ENCODE measurements around the gene TMA16. TPM values are rescaled to one million over a fixed set of nuclear protein-coding genes. Genes with fewer than 3 reads are reported as not detected.

Gene TMA16
- total and polyA plus RNA-seq, 2 of the 13 experiments (the other 11 are each of a cell fraction or from before 2014, with no cell fraction given), result 8.1 to 52.5 TPM

DNA sequence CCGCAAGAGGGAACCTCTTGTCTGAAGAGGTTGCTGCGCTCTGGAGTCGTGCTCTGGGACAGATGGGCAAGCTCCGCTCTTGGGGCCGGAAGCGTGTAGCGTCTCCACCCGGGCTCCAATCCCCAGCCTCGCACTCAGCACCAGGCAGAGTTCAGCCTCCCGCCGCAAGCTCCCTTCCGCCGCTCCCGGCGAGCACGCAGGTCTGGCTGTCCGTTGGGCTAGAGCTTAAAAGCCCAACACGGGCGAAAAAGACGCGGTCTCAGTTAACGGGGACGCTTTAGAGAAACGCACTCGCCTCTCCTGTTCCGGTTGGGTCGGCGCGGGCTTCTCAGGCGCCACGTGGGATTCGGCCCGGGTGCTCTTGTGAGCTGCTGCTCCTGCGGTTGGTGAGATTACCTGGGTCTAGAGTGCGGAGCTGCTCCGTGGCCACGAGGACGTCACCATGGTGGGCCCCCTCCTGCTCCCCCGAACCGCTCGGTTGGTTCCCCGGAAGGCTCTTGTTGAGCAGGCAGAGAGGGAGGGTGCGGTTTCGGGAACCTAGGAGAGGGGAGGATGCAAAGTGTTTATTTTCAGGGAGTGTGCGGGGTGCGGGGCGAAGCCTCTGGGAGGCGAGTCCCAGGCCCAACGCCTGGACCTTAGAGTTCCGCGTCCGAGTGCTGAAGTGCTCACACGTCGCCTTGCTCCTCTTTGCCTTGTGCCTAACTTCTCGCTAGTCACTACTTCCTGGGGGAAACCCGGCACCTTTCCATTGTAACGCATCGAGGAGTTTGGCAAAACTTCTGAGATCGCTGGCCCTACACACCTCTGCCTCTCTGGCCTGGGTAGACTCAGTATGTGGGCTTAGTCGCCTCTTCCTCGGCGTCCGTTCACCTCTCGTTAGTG is at the start of gene TMA16 (continued):
- no peak for TF ChIP-seq ZNF557 (CRISPR knock-in tag; IDR thresholded peaks at IDR 0.05)
- TF ChIP-seq FOSL1 (CRISPR knock-in tag; IDR thresholded peaks at IDR 0.05; ENCODE audit: borderline replicate concordance), result no peak
- TF ChIP-seq, protein P1, sequence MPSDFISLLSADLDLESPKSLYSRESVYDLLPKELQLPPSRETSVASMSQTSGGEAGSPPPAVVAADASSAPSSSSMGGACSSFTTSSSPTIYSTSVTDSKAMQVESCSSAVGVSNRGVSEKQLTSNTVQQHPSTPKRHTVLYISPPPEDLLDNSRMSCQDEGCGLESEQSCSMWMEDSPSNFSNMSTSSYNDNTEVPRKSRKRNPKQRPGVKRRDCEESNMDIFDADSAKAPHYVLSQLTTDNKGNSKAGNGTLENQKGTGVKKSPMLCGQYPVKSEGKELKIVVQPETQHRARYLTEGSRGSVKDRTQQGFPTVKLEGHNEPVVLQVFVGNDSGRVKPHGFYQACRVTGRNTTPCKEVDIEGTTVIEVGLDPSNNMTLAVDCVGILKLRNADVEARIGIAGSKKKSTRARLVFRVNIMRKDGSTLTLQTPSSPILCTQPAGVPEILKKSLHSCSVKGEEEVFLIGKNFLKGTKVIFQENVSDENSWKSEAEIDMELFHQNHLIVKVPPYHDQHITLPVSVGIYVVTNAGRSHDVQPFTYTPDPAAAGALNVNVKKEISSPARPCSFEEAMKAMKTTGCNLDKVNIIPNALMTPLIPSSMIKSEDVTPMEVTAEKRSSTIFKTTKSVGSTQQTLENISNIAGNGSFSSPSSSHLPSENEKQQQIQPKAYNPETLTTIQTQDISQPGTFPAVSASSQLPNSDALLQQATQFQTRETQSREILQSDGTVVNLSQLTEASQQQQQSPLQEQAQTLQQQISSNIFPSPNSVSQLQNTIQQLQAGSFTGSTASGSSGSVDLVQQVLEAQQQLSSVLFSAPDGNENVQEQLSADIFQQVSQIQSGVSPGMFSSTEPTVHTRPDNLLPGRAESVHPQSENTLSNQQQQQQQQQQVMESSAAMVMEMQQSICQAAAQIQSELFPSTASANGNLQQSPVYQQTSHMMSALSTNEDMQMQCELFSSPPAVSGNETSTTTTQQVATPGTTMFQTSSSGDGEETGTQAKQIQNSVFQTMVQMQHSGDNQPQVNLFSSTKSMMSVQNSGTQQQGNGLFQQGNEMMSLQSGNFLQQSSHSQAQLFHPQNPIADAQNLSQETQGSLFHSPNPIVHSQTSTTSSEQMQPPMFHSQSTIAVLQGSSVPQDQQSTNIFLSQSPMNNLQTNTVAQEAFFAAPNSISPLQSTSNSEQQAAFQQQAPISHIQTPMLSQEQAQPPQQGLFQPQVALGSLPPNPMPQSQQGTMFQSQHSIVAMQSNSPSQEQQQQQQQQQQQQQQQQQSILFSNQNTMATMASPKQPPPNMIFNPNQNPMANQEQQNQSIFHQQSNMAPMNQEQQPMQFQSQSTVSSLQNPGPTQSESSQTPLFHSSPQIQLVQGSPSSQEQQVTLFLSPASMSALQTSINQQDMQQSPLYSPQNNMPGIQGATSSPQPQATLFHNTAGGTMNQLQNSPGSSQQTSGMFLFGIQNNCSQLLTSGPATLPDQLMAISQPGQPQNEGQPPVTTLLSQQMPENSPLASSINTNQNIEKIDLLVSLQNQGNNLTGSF (CRISPR knock-in tag; IDR thresholded peaks at IDR 0.05), result peak; percentile 89; the same call in 1 of the 2 replicates
- TF ChIP-seq HOXA5 (CRISPR knock-in tag; IDR thresholded peaks at IDR 0.05), result peak; percentile 97
- TF ChIP-seq TEAD2 (CRISPR knock-in tag; IDR thresholded peaks at IDR 0.05), result no peak
- peak; percentile 58; the same call in 1 of the 2 replicates for TF ChIP-seq ZBTB34 (CRISPR knock-in tag; IDR thresholded peaks at IDR 0.05)
- peak; percentile 73; the same call in 1 of the 2 replicates for TF ChIP-seq HNRNPL (IDR thresholded peaks at IDR 0.05; ENCODE audit: low read depth, low read length)
- no peak for TF ChIP-seq CENPX (CRISPR knock-in tag; IDR thresholded peaks at IDR 0.05)
- peak; percentile 72; the same call in 1 of the 2 replicates for TF ChIP-seq SNAPC2 (CRISPR knock-in tag; IDR thresholded peaks at IDR 0.05)
- TF ChIP-seq TFDP2 (CRISPR knock-in tag; IDR thresholded peaks at IDR 0.05), result peak; percentile 96
- no peak for TF ChIP-seq SYNCRIP (IDR thresholded peaks at IDR 0.05; ENCODE audit: insufficient read depth, low read depth, low read length)
- TF ChIP-seq HIC2 (CRISPR knock-in tag; IDR thresholded peaks at IDR 0.05; ENCODE audit: low read depth), result peak; percentile 68
- TF ChIP-seq ZNF761 (CRISPR knock-in tag; conservative IDR thresholded peaks at IDR 0.05), result peak; percentile 94
- peak; percentile 64; the same call in 1 of the 2 replicates for TF ChIP-seq JUND (CRISPR knock-in tag; IDR thresholded peaks at IDR 0.05)
- no peak for TF ChIP-seq ZNF75D (CRISPR knock-in tag; IDR thresholded peaks at IDR 0.05; ENCODE audit: borderline replicate concordance)

All from HepG2 (cell line).